GM19372 (cell line): ENCODE results near the gene CTNNA1.
"Not testable (repeated sequence)": the region's sequence is repeated elsewhere in the genome, so short reads cannot be mapped to it uniquely, and the experiment has no call there.

Source experiments
- ATAC-seq: cut with Tn5 transposase; IDR thresholded peaks from one replicate; pipeline ENCODE4 v1.9.1; 2021; ENCODE audit warnings: mild to moderate bottlenecking, low read depth, moderate library complexity; ENCODE audit not compliant: unreplicated experiment

The CTNNA1 gene

GRCh38 chr5:138752951-138753793 is at the start of gene CTNNA1:
Gene CTNNA1 (plus strand): TSS chr5:138753425. CDS start chr5:138781925, 28,500 bp downstream.
- ATAC-seq = peak; percentile 45

GRCh38 chr5:138703777-138704176 is 49.4 kb upstream of the CTNNA1 start:
- ATAC-seq = not testable (repeated sequence)

GRCh38 chr5:138705007-138705406 is 48.2 kb upstream of the CTNNA1 start:
- ATAC-seq = no peak

- no peak for ATAC-seq
Observed at GRCh38 chr5:138705567-138705966, 47.7 kb upstream of the CTNNA1 start.

- no peak for ATAC-seq
Observed at GRCh38 chr5:138706655-138707480, 46.4 kb upstream of the CTNNA1 start.

- no peak for ATAC-seq
Observed at GRCh38 chr5:138708791-138709190, 44.4 kb upstream of the CTNNA1 start.

GRCh38 chr5:138709202-138709601 is 44.0 kb upstream of the CTNNA1 start:
- no peak for ATAC-seq

GRCh38 chr5:138711087-138711486 is 42.1 kb upstream of the CTNNA1 start:
- no peak for ATAC-seq

- no peak for ATAC-seq
Observed at GRCh38 chr5:138711811-138712210, 41.4 kb upstream of the CTNNA1 start.

GRCh38 chr5:138712324-138712723 is 40.9 kb upstream of the CTNNA1 start:
- no peak for ATAC-seq

GRCh38 chr5:138712791-138713190 is 40.4 kb upstream of the CTNNA1 start:
- no peak for ATAC-seq

GRCh38 chr5:138713247-138713646 is 40.0 kb upstream of the CTNNA1 start:
- ATAC-seq = no peak

GRCh38 chr5:138714694-138715093 is 38.5 kb upstream of the CTNNA1 start:
- no peak for ATAC-seq

- ATAC-seq = not testable (repeated sequence)
Observed at GRCh38 chr5:138715931-138716432, 37.2 kb upstream of the CTNNA1 start.

GRCh38 chr5:138716456-138716924 is 36.7 kb upstream of the CTNNA1 start:
- no peak for ATAC-seq

- ATAC-seq = no peak
Observed at GRCh38 chr5:138717399-138717798, 35.8 kb upstream of the CTNNA1 start.

GRCh38 chr5:138719811-138720210 is 33.4 kb upstream of the CTNNA1 start:
- ATAC-seq = no peak

GRCh38 chr5:138720840-138721239 is 32.4 kb upstream of the CTNNA1 start:
- no peak for ATAC-seq

- ATAC-seq = no peak
Observed at GRCh38 chr5:138721979-138722378, 31.2 kb upstream of the CTNNA1 start.

GRCh38 chr5:138722544-138723177 is 30.6 kb upstream of the CTNNA1 start:
- no peak for ATAC-seq
